ENCODE measurements around the gene DHX32.
"Not testable (repeated sequence)": the region's sequence is repeated elsewhere in the genome, so short reads cannot be mapped to it uniquely, and the experiment has no call there.

The DHX32 gene

GRCh38 chr10:125895130-125896087, 14.3 kb upstream of the DHX32 start:
- peak; percentile 59 for DNase-seq

GRCh38 chr10:125894176-125894575, 13.1 kb upstream of the DHX32 start:
- DNase-seq, result not testable (repeated sequence)

GRCh38 chr10:125892402-125892801, 11.3 kb upstream of the DHX32 start:
- not testable (repeated sequence) for DNase-seq

- DNase-seq, result not testable (repeated sequence)
Observed at GRCh38 chr10:125889441-125889840, 8.3 kb upstream of the DHX32 start.

GRCh38 chr10:125886914-125887512, 5.9 kb upstream of the DHX32 start:
- no peak for DNase-seq

GRCh38 chr10:125883211-125883610, 2.1 kb upstream of the DHX32 start:
- DNase-seq, result no peak

- DNase-seq, result no peak
Observed at GRCh38 chr10:125882596-125882995, 1.5 kb upstream of the DHX32 start.

- no peak for DNase-seq
Observed at GRCh38 chr10:125880719-125881118, 373 bp downstream of the DHX32 start.

- DNase-seq, result no peak
Observed at GRCh38 chr10:125878957-125879835, 1.9 kb downstream of the DHX32 start.

GRCh38 chr10:125871338-125871737, 9.8 kb downstream of the DHX32 start:
- DNase-seq, result no peak

- DNase-seq, result peak; percentile 39
Observed at GRCh38 chr10:125868372-125868975, 12.6 kb downstream of the DHX32 start.

- DNase-seq, result no peak
Observed at GRCh38 chr10:125866421-125867029, 14.6 kb downstream of the DHX32 start.

GRCh38 chr10:125865120-125865519, 16.0 kb downstream of the DHX32 start:
- no peak for DNase-seq

GRCh38 chr10:125859128-125859817, 21.8 kb downstream of the DHX32 start:
- no peak for DNase-seq

GRCh38 chr10:125857185-125857760, 23.8 kb downstream of the DHX32 start:
- DNase-seq, result no peak

GRCh38 chr10:125852487-125852886, 28.6 kb downstream of the DHX32 start:
- no peak for DNase-seq

- DNase-seq, result no peak
Observed at GRCh38 chr10:125850766-125851731, 30.0 kb downstream of the DHX32 start.

- no peak for DNase-seq
Observed at GRCh38 chr10:125849448-125849847, 31.6 kb downstream of the DHX32 start.

- no peak for DNase-seq
Observed at GRCh38 chr10:125848857-125849256, 32.2 kb downstream of the DHX32 start.

GRCh38 chr10:125848371-125848770, 32.7 kb downstream of the DHX32 start:
- DNase-seq, result no peak

Measured in activated CD4-positive, alpha-beta T cell treated with anti-CD3 and anti-CD28 coated beads, Interleukin-10, Interleukin-2, amounts not matched to agents 100 ng/mL and 50 ng/mL, durations not matched to agents 16 hours and 8 hours (primary cell).